Immature natural killer cell (primary cell): Measurements from ENCODE around the gene GRAMD1B. TPM values are rescaled to one million over a fixed set of nuclear protein-coding genes. Genes with fewer than 3 reads are reported as not detected.

Experiments used
- polyA plus RNA-seq, 3 donors: library from polyadenylated mRNA; unstranded; fragments of 300-500 nt; fragmentation: Illumina TruSeq; gene quantifications; one replicate each; pipeline ENCODE4 v1.2.3, GENCODE V29; 2021

The GRAMD1B gene
- polyA plus RNA-seq, 3 donors from 2014 or later, result 0.78 to 3.4 (median 1.5) TPM

Other genes with a start within 250 kb of the GRAMD1B start
- under 1 TPM in 2 of 3 donors, not detected in 1; 0.11 to 0.58 TPM for gene CLMP, start 235.0 kb upstream of the GRAMD1B start, polyA plus RNA-seq
- not detected for gene SCN3B, start 224.4 kb downstream of the GRAMD1B start, polyA plus RNA-seq